ENCODE data around the gene TEX14. TPM values are rescaled to one million over a fixed set of nuclear protein-coding genes. Genes with fewer than 3 reads are reported as not detected.
A peak's percentile ranks its signal among the peaks of the same experiment; 100 is the strongest.

Gene TEX14
- total RNA-seq, 1 experiment from 2014 or later: not detected

GRCh38 chr17:58527306-58527705 is 164.5 kb downstream of the TEX14 start:
- no peak for DNase-seq (ENCODE audit: low read depth)

GRCh38 chr17:58525239-58525638 is 166.6 kb downstream of the TEX14 start:
- DNase-seq (ENCODE audit: low read depth): peak; percentile 61

- no peak for DNase-seq (ENCODE audit: low read depth)
These were observed 170.2 kb downstream of the TEX14 start for GRCh38 chr17:58521680-58522079.

- DNase-seq (ENCODE audit: low read depth): no peak
These were observed 170.9 kb downstream of the TEX14 start for GRCh38 chr17:58520843-58521430.

GRCh38 chr17:58517928-58518609 is 173.8 kb downstream of the TEX14 start:
- DNase-seq (ENCODE audit: low read depth): peak; percentile 100

GRCh38 chr17:58517378-58517927 is 174.4 kb downstream of the TEX14 start:
- DNase-seq (ENCODE audit: low read depth): no peak

GRCh38 chr17:58516644-58517377 is 175.0 kb downstream of the TEX14 start:
- no peak for DNase-seq (ENCODE audit: low read depth)

GRCh38 chr17:58515286-58515685 is 176.6 kb downstream of the TEX14 start:
- DNase-seq (ENCODE audit: low read depth): no peak

GRCh38 chr17:58514770-58515157 is 177.1 kb downstream of the TEX14 start:
- no peak for DNase-seq (ENCODE audit: low read depth)

GRCh38 chr17:58513965-58514769 is 177.7 kb downstream of the TEX14 start, which contains the start of gene MTMR4:
Gene MTMR4 (minus strand): TSS chr17:58514638. CDS start chr17:58514407, 231 bp downstream.
- peak; percentile 60 for DNase-seq (ENCODE audit: low read depth)

GRCh38 chr17:58513267-58513964 is 178.4 kb downstream of the TEX14 start:
- no peak for DNase-seq (ENCODE audit: low read depth)

GRCh38 chr17:58510075-58510474 is 181.8 kb downstream of the TEX14 start:
- no peak for DNase-seq (ENCODE audit: low read depth)

GRCh38 chr17:58508341-58509067 is 183.3 kb downstream of the TEX14 start:
- no peak for DNase-seq (ENCODE audit: low read depth)

GRCh38 chr17:58507123-58507634 is 184.7 kb downstream of the TEX14 start:
- DNase-seq (ENCODE audit: low read depth): no peak

Other genes starting within 250 kb of the TEX14 start
- not detected in 2 replicates for gene HSF5, start 203.6 kb downstream of the TEX14 start, total RNA-seq (2014; rRNA removed)
- 56.2 and 58.2 TPM in 2 replicates for gene MTMR4, start 177.4 kb downstream of the TEX14 start, total RNA-seq (2014; rRNA removed)
- 36.7 and 37.5 TPM in 2 replicates for gene RAD51C, start 557 bp upstream of the TEX14 start, total RNA-seq (2014; rRNA removed)
- gene PPM1E, start 63.8 kb upstream of the TEX14 start, total RNA-seq (2014; rRNA removed): under 0.01 and 0.11 TPM in 2 replicates